ENCODE measurements around the gene GFPT2.

The GFPT2 gene

DNA sequence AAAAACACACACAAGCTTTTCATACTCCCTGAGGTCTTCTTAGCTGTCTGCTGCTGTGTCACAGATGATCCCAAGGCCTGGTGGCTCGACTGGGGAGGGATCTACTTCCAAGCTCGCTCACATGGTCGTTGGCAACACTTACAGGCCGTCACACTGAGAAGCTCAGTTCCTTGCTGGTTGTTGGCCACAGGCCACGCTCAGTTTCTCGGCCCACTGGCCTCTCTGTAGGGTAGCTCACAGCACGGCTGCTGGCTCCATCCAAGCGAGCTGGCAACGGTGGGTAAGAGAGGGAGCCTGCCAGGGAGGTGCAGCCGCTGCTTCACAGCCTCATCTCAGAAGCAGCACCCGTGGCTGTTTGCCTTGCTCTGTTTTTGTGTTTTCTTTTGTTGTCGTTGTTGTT is 43.8 kb upstream of the GFPT2 start:
- no peak overlapping the region for H3K4me3 ChIP-seq (ENCODE audit: low read depth, low read length)
- TF ChIP-seq, protein P1, sequence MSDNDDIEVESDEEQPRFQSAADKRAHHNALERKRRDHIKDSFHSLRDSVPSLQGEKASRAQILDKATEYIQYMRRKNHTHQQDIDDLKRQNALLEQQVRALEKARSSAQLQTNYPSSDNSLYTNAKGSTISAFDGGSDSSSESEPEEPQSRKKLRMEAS (IDR thresholded peaks at IDR 0.05; ENCODE audit: low read depth, low read length), result no peak
- TF ChIP-seq, protein P2, sequence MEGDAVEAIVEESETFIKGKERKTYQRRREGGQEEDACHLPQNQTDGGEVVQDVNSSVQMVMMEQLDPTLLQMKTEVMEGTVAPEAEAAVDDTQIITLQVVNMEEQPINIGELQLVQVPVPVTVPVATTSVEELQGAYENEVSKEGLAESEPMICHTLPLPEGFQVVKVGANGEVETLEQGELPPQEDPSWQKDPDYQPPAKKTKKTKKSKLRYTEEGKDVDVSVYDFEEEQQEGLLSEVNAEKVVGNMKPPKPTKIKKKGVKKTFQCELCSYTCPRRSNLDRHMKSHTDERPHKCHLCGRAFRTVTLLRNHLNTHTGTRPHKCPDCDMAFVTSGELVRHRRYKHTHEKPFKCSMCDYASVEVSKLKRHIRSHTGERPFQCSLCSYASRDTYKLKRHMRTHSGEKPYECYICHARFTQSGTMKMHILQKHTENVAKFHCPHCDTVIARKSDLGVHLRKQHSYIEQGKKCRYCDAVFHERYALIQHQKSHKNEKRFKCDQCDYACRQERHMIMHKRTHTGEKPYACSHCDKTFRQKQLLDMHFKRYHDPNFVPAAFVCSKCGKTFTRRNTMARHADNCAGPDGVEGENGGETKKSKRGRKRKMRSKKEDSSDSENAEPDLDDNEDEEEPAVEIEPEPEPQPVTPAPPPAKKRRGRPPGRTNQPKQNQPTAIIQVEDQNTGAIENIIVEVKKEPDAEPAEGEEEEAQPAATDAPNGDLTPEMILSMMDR (IDR thresholded peaks at IDR 0.05; ENCODE audit: low read depth, low read length), result no peak
- TF ChIP-seq MYC (IDR thresholded peaks at IDR 0.05; ENCODE audit: low read depth, low read length) (no peak), POLR2A (IDR thresholded peaks at IDR 0.05; ENCODE audit: extremely low read depth, insufficient read length) (no peak)
- no peak for DNase-seq (ENCODE audit: low read depth)

DNA sequence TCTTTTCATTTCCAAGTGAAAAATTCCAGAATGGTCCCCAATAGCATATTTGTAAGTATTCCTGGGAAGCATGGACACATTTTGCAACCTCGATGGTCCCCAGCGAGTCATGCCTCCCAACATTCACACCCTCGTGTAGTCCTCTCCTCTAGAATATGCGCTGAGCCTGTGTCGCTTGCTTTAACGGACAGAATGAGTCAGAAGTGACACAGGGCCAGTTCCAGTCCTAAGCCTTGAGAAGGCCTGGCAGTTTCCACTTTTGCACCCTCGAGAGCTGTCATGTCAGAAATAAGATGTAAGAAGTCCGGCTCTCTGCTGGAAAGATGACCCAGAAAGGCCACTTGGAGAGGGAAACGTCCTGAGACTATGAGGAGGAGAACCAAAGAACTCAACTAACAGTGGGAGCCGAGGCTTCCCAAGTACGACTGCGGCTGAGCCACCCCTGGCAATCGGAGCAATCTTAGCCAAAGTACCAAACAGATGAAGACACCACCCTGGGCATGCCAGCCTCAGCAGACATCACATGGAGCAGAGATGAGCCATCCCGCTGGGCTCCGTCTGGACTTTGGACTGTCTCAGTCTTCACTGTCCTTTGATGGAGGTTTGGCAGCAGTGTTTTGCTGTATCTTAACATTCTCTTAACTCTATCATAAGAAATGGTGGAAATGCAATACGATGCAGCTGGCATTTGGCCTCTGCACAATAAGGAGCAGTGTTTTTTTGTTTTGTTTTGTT is 42.6 kb upstream of the GFPT2 start:
- no peak for TF ChIP-seq MYC (IDR thresholded peaks at IDR 0.05; ENCODE audit: low read depth, low read length)
- TF ChIP-seq, protein P2 (IDR thresholded peaks at IDR 0.05; ENCODE audit: low read depth, low read length), result no peak
- TF ChIP-seq, protein P1 (IDR thresholded peaks at IDR 0.05; ENCODE audit: low read depth, low read length), result no peak
- no peak for TF ChIP-seq POLR2A (IDR thresholded peaks at IDR 0.05; ENCODE audit: extremely low read depth, insufficient read length)
- peak; percentile 18 for DNase-seq (ENCODE audit: low read depth)
- H3K4me3 ChIP-seq (ENCODE audit: low read depth, low read length), result no peak overlapping the region

DNA sequence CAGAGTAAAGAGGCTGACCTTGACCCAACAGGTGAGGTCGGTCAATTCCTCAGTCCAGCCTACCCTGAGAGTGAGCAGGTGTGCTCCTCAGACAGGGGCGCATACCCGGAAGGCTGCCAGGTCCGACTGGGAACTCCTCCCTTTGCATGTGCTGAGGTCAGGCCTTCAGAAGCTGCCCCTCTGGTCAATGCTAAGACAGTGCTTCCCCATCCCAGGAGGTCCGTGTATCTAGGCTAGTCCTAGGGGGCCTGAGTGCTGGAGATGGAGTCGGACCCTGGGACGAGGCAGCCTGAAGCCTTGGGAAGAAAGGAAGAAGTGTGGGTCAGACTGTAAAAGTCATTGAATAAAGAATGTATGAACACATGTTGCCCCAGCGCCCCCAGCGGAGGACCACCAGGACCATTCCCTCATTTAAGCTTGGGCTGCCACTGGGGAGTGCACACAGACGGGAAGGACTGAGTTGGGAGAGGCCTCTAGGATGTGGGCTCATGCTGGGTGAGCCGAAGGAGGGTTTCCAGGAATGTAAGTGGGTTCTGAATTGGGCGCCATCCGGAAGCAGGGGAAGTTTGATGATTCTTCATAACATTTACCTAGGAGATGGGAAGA is 41.0 kb upstream of the GFPT2 start:
- TF ChIP-seq POLR2A (IDR thresholded peaks at IDR 0.05; ENCODE audit: extremely low read depth, insufficient read length) (no peak), MYC (IDR thresholded peaks at IDR 0.05; ENCODE audit: low read depth, low read length) (no peak)
- TF ChIP-seq, protein P2 (IDR thresholded peaks at IDR 0.05; ENCODE audit: low read depth, low read length), result no peak
- TF ChIP-seq, protein P1 (IDR thresholded peaks at IDR 0.05; ENCODE audit: low read depth, low read length), result no peak
- no peak overlapping the region for H3K4me3 ChIP-seq (ENCODE audit: low read depth, low read length)
- no peak for DNase-seq (ENCODE audit: low read depth)

DNA sequence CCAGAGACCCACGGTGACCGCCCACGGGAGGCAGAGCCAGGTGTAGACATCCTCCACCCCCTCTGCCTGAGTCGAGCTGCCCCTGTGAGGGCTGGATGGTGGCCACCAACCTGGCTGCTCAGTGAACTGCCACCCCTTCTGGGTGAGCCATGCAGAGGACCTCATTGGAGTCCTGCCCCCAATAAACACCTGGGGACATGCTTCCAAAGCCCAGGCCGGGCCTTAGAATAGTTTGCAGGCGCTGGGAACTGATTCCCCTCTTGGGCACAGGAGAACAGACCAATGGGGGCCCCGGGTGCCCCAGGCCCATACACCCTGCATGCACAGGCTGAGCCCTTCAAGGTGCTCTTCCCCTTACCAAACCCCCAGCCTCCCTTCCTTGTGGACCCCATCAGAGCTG is 38.1 kb upstream of the GFPT2 start:
- TF ChIP-seq POLR2A (IDR thresholded peaks at IDR 0.05; ENCODE audit: extremely low read depth, insufficient read length), result no peak
- TF ChIP-seq, protein P1 (IDR thresholded peaks at IDR 0.05; ENCODE audit: low read depth, low read length), result no peak
- no peak for TF ChIP-seq MYC (IDR thresholded peaks at IDR 0.05; ENCODE audit: low read depth, low read length)
- TF ChIP-seq, protein P2 (IDR thresholded peaks at IDR 0.05; ENCODE audit: low read depth, low read length), result no peak
- H3K4me3 ChIP-seq (ENCODE audit: low read depth, low read length), result no peak overlapping the region
- DNase-seq (ENCODE audit: low read depth), result no peak

DNA sequence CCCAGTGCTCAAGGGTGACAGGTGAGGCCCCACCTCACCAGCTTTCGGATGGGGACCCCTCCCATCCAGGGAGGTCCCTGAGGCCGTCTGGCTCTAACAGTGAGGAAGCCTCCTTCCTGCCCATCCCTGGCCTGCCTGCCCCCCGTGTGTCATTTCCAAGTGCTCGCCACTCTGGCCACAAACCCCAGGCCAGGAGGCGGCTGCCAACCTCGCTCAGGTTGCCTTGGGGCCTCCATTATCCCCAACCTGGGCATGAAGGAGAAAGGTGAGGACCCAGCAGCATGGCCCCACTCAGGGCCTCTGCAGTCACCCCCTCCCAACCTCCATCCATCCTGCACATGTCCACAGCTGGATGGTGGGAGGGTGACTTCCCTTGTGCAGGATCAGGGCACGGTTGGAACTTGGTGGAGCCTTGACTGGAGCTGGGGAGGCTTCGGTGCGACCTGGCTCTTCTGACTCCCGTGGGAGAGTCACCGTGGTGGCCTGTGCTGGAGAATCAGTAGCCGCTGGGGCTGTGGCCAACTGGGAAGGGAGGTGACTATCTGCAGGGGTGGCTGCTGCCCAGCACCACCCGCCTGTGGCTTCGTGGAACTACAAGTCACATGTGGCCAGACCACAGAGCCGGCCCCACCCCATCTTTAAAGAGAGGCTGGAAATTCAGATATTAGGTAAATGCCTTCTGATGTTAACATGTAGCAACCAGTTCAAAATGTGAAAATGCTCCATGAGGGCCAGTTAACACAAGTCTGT is 37.5 kb upstream of the GFPT2 start:
- H3K4me3 ChIP-seq (ENCODE audit: low read depth, low read length), result no peak overlapping the region
- TF ChIP-seq, protein P2 (IDR thresholded peaks at IDR 0.05; ENCODE audit: low read depth, low read length), result no peak
- TF ChIP-seq MYC (IDR thresholded peaks at IDR 0.05; ENCODE audit: low read depth, low read length) (no peak), POLR2A (IDR thresholded peaks at IDR 0.05; ENCODE audit: extremely low read depth, insufficient read length) (no peak)
- TF ChIP-seq, protein P1 (IDR thresholded peaks at IDR 0.05; ENCODE audit: low read depth, low read length), result no peak
- no peak for DNase-seq (ENCODE audit: low read depth)
